Stimulated activated CD4-positive, alpha-beta T cell treated with anti-CD3 and anti-CD28 coated beads, Interleukin-12 subunit alpha, Interleukin-12 subunit beta, amount 100 ng/mL, for 4 hours (primary cell): ENCODE data around the gene PTBP2.

Experiments
- DNase-seq: peaks from one replicate; pipeline ENCODE4 v3.0.0-alpha.2; 2020

PTBP2 gene

GRCh38 chr1:96721416-96722160, at the start of gene PTBP2:
Gene PTBP2, plus strand, starts transcription at chr1:96721784. Its CDS starts 81 bp downstream, at chr1:96721865.
- DNase-seq, result peak; percentile 78

GRCh38 chr1:96674915-96675314, 46.7 kb upstream of the PTBP2 start:
- DNase-seq, result no peak

GRCh38 chr1:96682056-96682455, 39.5 kb upstream of the PTBP2 start:
- DNase-seq, result no peak

GRCh38 chr1:96683931-96684330, 37.7 kb upstream of the PTBP2 start:
- no peak for DNase-seq

- no peak for DNase-seq
Measured at GRCh38 chr1:96684744-96685143, 36.8 kb upstream of the PTBP2 start.

GRCh38 chr1:96688767-96689166, 32.8 kb upstream of the PTBP2 start:
- DNase-seq, result no peak

GRCh38 chr1:96695954-96696353, 25.6 kb upstream of the PTBP2 start:
- DNase-seq, result no peak

- DNase-seq, result no peak
Measured at GRCh38 chr1:96698342-96698983, 23.1 kb upstream of the PTBP2 start.

GRCh38 chr1:96703186-96703585, 18.4 kb upstream of the PTBP2 start:
- no peak for DNase-seq

- no peak for DNase-seq
Measured at GRCh38 chr1:96707023-96707422, 14.6 kb upstream of the PTBP2 start.

- no peak for DNase-seq
Measured at GRCh38 chr1:96708482-96708881, 13.1 kb upstream of the PTBP2 start.

- no peak for DNase-seq
Measured at GRCh38 chr1:96710708-96711477, 10.7 kb upstream of the PTBP2 start.

GRCh38 chr1:96713649-96714048, 7.9 kb upstream of the PTBP2 start:
- DNase-seq, result no peak

GRCh38 chr1:96714881-96715280, 6.7 kb upstream of the PTBP2 start:
- DNase-seq, result no peak

- DNase-seq, result no peak
Measured at GRCh38 chr1:96715482-96715881, 6.1 kb upstream of the PTBP2 start.

GRCh38 chr1:96721053-96721415, 550 bp upstream of the PTBP2 start:
- DNase-seq, result no peak

- peak; percentile 44 for DNase-seq
Measured at GRCh38 chr1:96722161-96722922, 758 bp downstream of the PTBP2 start.

- no peak for DNase-seq
Measured at GRCh38 chr1:96722958-96723357, 1.4 kb downstream of the PTBP2 start.

- DNase-seq, result no peak
Measured at GRCh38 chr1:96723377-96723776, 1.8 kb downstream of the PTBP2 start.

GRCh38 chr1:96723936-96724335, 2.4 kb downstream of the PTBP2 start:
- DNase-seq, result no peak

GRCh38 chr1:96727860-96728259, 6.3 kb downstream of the PTBP2 start:
- no peak for DNase-seq

GRCh38 chr1:96730574-96731298, 9.2 kb downstream of the PTBP2 start:
- DNase-seq, result no peak
